Activated T-helper 1 cell treated with Interleukin-2 at 50 U/mL for 16 hours (primary cell): Measurements from ENCODE around the gene TNIK.

Source experiments
- DNase-seq: peaks from one replicate; pipeline ENCODE4 v3.0.0-alpha.2; 2020; ENCODE audit warnings: low read depth

Gene TNIK

DNA sequence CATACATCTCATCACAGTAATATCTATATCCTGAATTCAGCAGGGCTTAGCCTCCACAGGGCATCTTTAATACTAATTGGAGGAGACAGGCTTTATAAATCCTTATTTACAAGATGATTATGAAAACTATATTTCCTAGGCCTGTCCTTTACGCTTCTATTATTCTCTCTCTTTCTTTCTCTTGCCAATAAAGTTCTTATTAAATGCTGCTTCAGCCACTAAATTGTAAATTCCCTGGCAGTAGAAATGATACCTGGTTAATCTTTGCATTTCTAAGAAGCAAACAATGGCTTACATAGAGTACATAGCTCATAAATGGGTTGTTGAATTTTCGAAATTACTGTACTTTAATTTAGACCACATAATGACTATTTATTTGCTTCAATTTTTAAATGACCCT is 43.5 kb downstream of the TNIK start:
- no peak for DNase-seq

DNA sequence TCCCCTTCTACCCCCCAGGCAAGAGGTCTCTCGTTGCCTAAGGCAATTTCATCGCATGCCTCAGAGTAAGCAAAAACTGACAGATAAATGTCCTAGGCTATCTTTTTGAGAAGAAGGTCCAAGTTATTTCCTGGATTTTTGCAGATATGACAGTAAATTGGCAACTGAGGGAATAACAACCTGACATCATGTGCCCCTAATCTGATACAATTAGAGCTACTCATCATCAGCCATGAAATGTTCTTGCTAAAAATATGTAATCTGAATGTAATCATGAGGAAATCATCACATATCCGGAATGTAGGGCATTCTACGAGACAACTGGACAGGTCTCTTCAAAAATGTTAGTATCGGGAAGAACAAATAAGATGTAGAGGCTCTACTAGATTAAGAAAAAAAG is 44.1 kb downstream of the TNIK start:
- DNase-seq: no peak

DNA sequence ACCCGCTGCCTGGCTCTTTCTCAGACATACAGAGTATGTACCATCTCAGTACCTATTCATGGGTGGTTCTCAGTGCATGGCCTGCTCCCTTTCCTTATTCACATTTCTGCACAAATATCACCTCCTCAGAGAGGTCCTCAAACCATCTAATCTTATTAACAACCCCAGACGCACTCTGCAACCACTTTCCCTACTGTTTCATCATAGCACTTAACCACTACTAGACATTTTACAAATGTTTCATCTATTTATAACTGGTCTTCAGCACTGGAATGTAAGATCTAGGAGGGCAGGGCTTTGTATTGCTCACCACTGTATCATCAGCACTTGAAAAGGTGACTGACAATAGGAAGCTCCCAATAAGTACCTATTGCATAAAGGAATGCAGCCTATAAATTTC is 45.1 kb downstream of the TNIK start:
- no peak for DNase-seq

DNA sequence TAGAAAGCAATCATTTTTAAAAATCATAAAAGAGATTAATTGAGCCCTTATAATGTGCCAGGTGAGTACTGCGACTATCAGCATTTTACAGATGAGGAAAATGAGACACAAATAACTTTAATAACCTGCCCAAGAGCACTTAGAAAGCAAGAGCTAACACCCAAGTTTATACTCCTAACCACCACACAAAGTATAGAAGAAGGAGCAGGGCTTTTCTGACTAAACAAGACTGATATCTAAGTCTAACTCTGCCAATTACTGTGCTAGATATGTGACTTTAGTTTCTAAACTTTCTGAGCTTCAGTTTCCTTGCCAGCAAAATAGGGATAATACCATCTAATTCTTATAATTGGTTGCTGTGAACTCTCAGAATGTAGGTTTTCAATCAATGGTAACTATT is 47.7 kb downstream of the TNIK start:
- DNase-seq: no peak

DNA sequence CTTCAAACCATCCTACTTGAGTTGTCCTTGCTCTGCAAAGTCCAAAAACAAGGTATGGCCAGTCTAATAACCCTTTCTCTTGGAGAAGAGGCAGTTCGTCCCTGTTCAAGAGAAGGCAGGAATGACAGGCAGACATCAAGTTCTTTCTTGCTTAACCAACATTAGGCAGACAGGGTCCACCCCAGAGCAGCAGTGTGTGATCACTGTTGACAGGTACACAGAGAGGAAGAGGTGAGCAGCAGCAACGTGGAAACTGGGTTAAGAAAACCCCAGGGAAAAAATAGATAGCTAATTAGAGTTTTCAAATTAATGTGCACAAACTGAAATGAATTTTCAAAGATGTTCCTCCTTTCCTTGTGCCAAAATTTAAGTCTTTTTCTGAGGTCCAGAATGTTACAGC is 48.2 kb downstream of the TNIK start:
- no peak for DNase-seq

DNA sequence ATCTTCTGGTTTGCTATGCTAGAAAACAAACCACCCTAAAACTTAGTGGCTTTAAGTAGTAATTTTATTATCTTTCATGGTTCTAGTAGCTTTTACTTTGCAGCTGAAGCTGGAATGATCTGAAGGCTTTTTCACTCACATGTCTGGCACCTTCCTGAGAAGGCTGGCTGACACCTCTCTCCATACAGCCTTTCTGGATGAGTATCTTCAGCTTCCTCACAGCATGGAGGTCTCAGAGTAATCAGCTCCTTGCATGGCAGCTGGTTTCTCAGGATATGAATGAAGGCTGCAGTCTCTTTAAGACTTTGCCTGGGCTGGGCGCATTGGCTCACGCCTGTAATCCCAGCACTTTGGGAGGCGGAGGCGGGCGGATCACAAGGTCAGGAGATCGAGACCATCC is 50.0 kb downstream of the TNIK start:
- DNase-seq: no peak

DNA sequence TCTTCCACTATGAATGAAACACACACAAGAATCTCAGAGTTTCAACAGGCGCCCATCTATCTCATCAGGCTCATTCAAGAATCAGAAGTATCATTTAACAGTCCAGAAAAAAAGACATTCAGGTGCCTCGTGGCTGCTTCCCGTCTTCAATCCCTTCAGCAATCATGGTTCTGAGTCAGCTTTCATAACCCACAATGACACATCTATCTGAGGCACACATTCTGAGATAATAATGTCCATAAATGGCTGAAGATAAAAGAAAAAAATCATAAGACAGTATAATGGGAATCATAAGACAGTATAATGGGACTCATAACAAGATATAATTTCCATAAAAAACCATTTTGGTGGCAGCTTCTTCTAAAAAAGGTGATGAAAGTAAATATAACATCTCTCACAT is 52.4 kb downstream of the TNIK start:
- no peak for DNase-seq

DNA sequence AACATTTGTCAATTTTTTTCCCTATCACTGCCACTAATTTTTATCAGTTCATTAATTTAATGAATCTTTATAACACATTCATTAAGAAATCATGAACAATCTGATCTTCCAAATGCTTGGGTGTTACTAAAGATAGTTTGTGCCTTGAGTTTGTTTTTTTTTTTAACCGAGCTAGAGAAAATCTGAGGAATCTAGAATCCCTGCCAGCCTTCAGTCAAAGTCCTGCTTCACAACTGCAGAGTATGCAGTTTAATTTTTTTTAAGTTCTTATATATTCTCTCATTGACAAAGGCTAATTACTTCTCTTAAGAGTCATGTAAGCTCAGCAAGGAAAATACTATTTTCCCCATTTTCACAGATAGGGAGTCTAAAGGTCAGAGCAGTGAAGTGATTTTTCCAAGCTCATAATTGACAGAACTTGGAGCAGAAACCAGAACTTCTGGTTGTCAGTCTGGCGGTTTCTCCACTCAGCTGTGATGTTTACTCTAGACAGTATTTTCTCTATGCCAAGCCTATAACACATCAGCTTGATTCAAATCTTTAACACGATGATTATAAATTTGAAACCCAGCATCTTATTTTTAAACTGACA is 55.7 kb downstream of the TNIK start:
- no peak for DNase-seq

DNA sequence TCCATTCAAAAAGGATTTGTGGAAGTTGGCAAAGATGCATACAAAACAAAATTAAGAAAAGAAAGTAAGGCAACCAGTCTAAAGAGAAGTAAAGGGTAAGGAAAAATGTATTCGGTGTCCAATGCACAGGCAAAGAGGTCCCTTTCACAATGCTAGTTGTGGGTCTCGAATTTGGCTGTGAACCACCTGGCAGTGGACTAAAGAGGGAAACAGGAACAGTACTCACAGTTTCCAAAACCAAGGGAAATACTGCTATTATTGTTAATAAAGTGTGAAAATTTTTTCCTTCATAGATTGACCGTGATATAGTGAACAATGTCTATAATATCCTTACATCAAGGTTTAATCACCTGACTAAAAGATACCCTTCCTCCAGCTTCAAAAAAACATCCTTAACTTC is 57.9 kb downstream of the TNIK start:
- DNase-seq: no peak

DNA sequence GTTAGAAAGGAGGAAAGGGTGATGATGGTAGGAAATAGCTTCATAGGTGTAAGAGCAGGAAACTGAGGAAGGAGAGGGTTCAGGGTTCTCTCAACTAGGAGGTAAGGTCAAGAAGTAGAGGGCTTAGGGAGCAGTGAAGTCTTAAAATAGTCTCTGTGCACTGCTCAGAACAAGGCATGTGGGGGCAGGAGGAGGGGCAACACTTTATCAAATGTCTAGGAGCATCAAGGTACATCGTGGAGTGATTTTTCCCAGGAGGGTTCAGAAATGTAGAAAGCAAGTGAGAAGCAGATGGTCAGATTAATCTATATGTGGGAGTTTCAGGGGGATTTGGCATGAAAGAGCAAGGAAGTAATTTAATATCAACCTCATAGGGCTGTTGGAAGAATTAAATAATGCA is 58.8 kb downstream of the TNIK start:
- no peak for DNase-seq

DNA sequence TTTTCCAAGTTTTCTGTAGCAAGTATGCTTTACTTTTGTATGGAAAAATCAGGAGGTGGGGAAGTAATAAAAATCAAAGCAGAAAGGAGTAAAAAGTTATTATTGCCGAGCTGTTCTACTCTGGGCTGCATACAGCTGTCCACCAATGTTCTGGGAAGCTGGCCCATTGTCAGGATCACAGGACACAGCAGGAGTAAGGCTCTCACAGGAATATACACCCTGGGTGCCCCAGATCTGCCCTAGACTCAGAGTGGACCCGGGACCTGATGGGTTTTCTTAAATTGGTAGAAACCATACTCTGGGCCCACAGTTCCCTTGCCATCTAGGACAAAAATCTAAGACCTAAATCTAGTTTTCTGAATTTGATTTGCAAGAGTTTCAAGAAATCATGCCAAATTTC is 60.4 kb downstream of the TNIK start:
- no peak for DNase-seq

DNA sequence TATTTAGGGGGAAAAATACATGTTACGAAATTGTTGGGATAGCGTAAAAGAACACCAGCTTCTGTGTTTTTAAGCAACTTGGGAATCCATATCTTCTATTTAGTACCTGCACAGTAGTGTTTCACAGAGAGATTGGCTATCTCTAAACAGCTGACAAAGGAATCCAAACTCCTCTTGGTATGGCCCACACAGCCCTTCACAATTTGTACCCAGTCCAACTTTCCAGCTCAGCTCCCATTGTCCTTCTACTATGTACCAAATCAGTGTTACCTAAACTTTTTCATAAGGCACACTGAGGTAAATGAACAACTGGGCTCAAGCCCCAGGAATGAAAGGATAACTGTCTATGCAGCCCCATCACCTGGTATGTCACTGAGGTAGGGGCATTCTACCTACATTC is 61.9 kb downstream of the TNIK start:
- no peak for DNase-seq

DNA sequence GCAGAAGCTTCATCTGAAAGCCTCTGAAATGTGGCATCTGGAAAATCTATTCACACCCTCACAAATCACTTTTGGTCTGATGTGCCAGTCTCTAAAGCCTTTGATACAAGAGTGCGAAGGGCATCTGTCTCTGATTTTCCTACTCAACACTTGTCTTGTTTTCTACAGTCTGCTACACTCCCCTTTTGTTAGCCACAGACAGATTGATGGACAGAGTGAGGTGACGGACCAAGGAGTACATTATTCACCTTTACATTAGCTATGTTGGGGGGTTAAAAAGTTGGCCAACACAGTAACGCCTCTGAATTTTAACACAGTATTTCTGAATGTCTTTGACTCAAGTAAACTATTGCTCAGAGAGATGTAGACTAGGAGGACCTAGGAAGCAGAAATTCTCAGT is 63.1 kb downstream of the TNIK start:
- DNase-seq: no peak

DNA sequence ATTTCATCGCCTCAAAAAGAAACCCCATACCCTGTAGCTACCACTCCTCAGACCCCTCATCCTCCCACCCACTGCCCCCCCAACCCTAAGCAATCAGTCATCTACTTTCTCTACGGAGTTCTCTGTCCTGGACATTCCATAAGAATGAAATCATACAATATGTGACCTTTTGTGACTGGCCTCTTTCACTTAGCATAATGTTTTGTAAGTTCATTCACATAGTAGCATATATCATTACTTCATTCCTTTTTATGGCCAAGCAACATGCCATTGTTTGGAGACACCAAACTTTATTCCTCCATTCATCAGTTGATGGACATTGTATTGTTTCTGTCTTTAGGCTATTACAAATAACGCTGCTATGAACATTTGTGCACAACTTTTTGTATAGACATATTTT is 64.2 kb downstream of the TNIK start:
- no peak for DNase-seq

DNA sequence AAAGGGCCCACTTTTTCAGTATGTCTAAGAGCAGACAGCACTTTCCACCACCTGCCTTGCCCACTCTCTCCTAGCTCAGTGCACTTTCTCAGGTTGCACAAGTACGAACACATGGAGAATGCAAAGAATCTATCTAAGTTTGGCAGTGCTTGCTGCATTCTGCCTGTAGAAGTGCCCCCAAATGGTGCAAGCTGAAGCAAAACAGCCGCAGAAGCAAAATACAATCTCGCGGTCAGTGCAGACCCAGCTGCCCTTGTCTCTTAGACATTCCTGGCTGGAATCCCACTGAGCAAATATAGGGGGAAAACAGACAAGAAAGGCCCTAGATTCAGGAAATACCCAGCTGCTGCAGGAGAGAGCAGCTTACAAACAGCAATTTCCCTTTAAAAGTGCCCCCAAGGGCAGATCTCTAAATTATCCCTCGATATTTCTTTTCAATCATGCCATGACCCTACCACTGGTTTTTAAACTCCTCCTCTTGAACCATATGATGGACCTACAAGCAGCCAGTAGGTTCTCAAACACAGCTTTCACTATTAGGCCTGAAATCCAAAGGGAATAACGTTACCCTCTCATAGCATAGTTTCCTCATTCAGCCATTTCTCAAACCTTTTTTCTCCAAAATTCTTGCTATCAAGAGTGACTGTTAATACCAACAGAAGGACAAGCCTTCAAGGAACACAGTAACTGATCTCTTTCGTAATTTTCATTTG is 67.0 kb downstream of the TNIK start:
- DNase-seq: no peak

DNA sequence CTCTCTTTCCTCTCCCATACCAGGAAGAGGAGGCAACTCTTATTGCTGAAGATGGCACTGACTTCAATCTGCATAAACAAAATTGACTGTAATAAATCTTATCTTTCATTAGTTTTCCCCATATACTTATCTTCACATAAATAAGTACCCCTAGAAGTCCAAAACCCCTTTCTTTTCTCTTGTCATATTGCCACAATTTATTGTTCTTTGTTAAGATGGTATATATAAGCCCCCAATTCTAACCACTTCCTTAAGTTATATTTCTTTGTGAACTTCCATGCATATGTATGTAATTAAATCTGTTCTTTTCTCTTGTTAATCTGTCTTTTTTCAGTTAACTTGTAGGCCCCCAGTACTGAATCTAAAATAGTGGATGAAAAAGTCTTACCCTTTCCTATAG is 68.8 kb downstream of the TNIK start:
- no peak for DNase-seq

DNA sequence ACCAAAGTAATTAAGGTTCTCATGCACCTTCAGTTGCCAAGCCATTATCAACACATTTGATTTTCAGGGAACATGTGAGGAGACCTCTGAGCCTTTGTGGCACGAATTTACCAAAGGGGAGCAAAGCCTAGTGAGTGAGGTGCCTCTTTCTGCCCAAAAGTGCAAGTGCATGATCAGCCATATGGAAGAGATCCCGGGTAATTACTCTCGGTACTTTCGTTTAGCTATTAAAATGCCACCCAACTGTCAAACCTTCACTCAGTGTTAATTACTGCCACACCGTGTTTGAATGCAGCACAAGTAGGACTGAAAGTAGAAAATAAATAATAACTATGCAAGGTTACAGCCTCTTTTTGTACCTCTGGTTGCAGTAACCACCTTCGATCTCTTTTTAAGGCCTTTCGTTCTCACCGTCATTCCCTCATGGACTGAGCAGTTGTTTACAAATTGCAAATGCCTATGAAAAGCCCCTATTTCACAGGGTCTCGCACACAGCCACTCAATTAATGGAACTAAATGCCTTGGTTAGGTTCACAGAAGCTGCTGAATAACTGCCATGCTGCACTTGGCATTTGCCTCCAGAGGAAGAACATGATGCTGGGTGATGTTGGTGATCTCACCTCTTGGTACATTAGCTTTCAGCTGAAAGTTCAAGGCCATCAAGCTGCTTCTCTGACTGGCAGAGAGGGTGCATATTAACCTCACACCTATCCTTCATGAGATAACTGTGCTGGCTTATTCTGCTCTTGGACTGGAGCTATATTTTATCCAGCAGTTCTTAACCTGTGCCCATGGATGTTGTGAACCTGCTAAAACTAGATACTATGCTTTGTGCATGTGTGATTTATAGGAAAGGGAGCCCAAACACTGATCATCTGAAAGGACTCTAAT is 69.9 kb downstream of the TNIK start:
- DNase-seq: no peak

DNA sequence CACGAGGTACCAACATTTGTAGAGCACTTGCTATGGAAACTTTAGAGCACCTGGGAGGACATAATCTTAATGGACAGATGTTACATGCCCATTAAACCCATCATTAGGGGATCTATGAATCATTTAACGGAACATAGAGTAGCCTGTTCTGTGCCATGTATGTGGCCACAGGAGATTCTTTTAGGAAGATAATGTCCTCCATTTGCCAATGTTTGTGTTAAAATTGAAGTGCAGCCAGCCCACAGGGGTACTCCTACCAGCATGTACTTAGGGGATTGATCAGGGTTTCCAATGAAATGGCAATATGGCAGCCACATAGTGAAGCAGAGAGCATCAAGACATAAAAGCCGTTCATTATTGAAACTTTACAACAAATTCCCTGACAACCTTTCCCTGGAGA is 70.7 kb downstream of the TNIK start:
- DNase-seq: no peak

DNA sequence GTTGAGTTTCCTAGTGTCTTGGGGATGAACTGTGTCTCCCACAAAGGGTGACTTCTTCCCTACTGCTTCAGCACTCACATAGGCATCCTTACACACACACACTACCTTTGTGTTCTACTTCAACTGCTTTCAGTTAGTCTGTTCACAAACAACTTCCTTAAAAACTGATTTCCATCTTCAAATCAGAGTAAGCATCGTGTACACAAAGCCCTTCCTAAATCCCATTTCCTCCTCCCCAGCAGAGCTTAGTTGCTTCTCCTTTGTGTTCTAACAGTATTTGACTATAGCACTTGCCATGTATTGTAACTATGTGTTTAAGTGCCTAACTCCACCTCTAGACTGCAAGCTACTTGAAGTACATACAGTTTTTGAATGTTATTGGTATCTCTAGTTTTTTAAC is 71.7 kb downstream of the TNIK start:
- DNase-seq: no peak

DNA sequence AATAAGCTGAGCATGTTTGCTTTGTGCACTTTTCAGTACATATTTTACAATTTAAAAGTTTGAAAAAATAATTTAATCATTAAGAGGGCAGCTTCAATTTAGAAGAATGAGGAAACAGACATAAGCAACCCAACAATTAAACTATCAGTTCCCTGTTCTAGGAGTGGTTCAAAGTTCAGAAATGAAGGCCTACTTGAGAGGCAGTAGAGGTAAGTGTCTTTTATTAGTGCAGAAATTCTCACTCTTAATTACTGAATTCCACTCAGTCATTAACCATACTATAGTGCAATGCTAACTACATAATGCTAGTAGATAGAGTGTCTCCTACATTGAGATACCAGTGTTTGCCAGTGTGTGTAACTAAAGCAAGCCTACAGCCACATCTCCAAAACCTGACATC is 73.1 kb downstream of the TNIK start:
- DNase-seq: no peak

DNA sequence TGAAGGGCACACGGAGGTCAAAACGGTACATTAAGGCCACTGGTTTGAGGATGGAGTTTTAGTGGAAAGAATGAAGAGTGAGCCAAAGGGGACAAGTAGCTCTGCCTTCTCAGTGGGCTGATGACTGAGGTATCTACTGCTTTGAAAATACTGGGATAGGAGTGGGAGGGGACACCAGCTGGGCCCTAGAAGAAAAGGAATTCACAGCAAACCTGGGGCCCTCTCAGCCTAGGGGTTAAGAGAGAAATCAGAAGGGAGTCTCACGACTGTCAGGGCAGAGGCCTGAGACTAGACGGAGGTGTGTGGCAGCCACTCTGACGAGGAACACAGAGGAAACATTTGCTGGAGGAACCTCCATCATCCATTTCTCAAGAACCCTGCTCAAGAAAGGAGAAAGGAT is 75.1 kb downstream of the TNIK start:
- no peak for DNase-seq

DNA sequence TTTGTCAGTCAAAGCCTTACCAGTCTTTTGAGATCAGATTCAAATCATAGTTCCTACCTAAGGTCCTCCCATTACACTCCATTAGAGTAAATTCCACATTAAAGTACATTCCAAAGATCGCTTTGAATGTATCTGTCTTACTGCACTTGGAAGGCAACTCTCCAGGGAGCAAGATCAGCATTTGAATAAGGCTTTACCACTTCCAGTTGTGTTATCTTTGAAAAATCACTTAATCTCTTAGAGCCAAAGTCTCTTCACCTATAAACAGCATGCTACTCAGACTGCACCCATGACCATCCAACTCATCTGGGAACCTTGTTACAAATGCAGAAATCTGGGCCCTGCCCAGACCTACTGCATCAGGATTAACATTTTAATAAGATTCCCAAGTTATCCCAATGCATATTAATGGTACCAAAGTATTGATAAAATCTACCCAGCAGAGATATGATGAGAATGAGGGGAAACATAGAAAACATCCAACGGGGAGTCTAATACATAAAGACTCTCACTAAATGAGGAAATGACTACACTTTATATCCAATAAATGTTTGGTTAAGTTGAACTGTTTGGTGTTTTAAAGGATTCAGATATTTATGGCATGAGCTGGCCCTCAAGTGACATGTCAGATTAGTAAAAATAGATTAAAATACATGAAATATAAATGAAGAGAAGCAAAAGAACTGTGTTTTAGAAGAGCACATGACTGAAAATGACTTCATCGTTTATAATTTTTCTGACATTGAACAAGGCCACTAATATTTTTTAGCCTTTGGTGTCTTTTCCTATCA is 75.9 kb downstream of the TNIK start:
- DNase-seq: no peak
